HG02610 (cell line): ENCODE measurements around the gene AGAP6.
"Not testable (repeated sequence)": the region's sequence is repeated elsewhere in the genome, so short reads cannot be mapped to it uniquely, and the experiment has no call there.

Experiments used
- ATAC-seq: cut with Tn5 transposase; IDR thresholded peaks from one replicate; pipeline ENCODE4 v1.9.1; 2021; ENCODE audit warnings: mild to moderate bottlenecking, moderate library complexity; ENCODE audit not compliant: unreplicated experiment

The AGAP6 gene

DNA sequence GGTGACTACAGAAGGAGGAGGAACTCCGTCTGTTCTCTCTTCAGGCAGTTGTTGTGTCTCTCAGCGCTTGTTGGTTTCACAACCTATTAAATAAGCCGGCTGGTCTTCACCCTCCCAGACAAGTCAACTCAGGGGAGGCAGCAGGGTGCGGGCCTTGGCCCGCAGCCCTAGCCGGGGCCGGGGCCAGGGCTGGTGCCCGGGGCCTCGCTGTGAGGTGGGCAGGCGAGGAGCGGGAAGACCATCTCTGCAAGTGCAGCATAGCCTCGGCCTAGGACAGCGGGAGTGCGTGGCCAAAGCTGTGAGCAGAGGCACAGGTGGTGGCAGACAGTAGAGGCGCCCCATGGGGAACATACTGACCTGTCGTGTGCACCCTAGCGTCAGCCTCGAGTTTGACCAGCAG lies at the start of gene AGAP6:
TSS of gene AGAP6 (plus strand) at position 31 of the 400 bp plus-strand sequence. CDS start at position 341, 310 bp downstream.
- ATAC-seq = not testable (repeated sequence)

DNA sequence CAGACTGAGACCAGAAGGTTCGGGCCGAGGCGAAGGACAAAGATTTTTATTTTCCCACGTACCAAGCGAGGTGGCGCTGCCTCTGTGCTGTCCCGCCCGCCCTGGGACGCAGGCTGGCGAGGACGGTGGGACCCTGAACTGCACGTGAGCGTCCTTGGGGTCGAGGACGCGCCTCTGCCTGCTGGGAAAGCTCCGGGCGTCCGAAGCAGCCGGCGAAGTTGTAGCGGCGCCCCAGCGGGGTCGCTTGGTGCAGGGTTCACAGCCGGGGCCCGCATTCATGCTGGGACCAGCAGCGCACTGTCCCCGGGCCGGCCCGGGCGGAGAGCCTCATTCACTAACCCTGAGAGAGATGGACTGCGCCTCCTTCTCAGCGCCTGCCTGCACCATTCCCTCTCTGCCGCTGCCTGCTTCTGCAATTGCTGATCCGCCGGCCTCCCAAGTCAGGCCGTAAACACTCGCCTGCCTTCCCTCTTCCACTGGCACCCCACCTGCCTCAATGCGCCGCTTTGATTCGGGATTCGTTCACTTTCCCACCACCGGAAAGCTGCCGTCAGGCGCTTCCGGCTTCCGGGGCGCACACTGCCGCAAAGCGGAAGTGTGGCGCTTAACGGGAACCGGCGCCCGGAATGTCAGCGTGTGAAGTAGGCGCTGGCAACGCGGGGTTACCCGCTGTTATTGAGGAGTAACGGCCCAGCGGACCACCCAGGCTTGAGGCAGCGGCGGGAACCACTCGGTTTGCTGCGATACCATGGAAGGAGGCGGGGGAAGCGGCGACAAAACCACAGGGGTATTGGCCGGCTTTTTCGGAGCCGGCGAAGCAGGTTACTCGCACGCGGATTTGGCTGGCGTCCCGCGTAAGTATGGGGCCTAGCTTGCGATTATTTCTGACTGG lies 46.5 kb upstream of the AGAP6 start, which contains the start of the genes PARG and TIMM23B:
TSS of gene PARG (minus strand) at position 581 of the 892 bp plus-strand sequence. CDS start at position 279, 302 bp downstream.
TSS of gene TIMM23B (plus strand) at position 607 of the 892 bp plus-strand sequence. CDS start at position 749, 142 bp downstream.
- peak; percentile 69 for ATAC-seq

DNA sequence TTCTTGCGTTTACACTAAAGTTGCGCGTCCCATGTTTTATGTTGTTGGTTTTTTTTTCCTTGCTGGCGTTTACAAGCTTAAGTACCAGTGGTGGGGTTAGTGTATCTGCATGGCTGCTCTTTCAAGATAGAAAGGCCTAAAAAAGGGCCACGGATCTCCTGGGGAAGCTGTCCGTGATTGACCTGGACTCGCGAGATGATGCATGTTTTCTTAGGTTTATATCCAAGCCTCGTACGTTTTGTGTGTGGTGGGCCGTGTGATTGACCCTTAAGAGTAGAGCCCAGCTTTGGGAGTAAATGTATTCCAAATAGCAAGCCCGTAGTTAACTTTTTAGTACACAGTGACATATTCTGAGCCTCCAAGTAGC lies 45.9 kb upstream of the AGAP6 start:
- ATAC-seq = peak; percentile 18

DNA sequence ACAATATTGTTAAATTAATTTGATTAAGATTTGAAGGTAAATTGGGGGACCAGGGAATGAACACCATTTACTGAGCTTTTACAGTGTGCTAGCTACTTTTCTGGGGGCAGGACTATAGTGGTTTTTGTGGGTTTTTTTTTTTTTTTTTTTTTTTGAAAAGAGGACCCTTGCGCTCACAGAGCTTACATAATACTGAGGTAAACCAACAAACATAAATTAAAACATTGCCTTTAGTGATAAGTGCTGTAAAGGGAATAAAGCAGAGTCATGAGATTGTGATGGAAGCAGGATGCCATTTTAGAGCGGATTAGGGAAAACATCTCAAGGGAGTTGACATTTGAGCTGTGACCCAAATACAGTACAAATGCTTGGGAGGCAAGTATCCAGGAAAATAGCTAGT lies 44.6 kb upstream of the AGAP6 start:
- not testable (repeated sequence) for ATAC-seq

DNA sequence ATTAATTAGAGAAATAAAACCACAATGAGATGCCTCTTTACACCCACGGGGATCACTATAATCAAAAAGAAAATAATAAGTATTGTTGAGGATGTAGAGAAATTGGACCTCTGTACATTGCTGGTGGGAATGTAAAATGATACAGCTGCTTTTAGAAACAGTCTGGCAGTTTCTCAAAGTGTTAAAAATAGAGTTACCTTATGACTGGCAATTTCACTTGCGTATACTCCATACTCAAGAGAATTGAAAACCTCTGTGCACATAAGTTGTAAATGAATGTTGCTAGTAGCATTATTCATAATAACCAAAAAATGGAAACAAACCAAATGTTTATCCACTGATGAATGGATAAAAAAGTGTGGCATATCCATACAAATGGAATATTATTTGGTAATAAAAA lies 40.1 kb upstream of the AGAP6 start:
- ATAC-seq = peak; percentile 92

DNA sequence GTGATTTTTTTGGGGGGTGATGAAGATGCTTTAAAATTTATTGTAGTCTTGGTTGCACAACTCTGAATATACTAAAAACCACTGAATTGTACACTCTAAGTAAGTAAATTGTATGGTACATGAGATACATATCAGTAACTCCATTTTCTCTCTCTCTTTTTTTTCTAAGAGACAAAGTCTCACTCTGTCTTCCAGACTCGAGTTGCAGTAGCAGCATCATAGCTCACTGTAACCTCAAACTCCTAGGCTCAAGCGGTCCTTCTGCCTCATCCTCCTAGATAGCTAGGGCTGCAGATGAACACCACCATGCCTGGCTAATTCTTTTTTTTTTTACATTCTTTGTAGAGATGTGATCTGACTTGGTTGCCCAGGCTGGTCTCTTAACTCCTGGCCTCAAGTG lies 39.5 kb upstream of the AGAP6 start:
- not testable (repeated sequence) for ATAC-seq

DNA sequence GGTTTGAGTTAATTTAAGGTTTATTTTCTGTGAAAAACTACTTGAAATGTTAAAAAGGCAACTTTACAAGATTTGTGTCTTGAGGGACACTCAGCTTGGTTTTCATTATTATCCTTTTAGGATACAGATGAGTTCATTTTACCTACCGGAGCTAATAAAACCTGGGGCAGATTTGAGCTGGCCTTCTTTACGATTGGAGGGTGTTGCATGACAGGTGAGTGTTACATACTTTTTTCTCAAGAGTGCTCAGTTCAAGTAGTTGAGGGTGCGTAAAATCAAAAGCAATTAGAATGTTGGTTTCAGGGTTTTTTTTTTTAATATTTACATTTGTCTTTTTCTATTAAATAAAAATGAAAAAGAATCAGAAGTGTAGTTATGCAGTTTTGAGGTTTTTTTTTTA lies 36.2 kb upstream of the AGAP6 start:
- ATAC-seq = not testable (repeated sequence)

DNA sequence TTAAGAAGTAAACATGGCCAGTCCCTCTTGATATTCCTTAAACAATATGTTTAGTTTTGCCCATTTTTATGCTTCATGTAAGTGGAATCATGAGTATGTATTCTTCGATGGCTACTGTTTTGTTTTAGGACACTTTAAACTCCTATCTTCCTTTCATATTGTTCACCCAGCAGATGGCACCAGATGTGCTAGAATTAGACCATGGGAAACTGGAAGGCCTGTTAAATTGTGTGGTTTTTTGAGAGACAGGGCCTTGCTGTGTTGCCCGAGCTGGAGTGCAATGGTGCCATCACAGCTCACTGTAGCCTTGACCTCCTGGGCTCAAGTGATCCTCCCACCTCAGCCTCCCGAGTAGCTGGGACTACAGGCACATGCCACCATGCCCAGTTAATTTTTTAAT lies 35.1 kb upstream of the AGAP6 start:
- ATAC-seq = not testable (repeated sequence)

DNA sequence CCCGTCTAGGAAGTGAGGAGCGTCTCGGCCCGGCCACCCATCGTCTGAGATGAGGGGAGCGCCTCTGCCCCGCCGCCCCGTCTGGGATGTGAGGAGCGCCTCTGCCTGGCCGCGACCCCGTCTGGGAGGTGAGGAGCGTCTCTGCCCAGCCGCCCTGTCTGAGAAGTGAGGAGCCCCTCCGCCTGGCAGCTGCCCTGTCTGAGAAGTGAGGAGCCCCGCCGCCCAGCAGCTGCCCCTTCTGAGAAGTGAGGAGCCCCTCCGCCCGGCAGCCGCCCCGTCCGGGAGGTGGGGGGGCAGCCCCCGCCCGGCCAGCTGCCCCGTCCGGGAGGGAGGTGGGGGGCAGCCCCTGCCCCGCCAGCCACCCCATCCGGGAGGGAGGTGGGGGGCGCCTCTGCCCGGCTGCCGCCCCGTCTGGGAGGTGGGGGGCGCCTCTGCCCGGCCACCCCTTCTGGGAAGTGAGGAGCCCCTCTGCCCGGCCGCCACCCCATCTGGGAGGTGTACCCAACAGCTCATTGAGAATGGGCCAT lies 17.8 kb upstream of the AGAP6 start:
- not testable (repeated sequence) for ATAC-seq

DNA sequence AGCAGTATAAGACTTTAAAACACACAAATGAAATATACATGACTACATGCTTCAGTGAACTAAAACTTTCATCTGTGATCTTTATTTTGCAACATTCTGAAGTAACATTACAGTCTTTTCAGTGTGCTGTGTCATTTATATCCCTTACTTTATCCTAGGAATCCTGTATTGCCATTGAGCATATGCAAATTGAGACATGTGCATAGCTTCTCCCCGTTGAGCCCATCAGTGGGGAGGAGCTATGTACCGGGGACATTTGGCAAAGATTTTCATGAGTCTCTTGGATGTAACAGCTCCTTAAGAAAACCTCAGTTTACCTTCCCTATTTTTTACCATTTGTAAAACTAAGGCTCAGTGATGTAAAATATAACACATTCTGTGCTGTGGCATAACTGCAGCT lies 16.7 kb upstream of the AGAP6 start:
- not testable (repeated sequence) for ATAC-seq

DNA sequence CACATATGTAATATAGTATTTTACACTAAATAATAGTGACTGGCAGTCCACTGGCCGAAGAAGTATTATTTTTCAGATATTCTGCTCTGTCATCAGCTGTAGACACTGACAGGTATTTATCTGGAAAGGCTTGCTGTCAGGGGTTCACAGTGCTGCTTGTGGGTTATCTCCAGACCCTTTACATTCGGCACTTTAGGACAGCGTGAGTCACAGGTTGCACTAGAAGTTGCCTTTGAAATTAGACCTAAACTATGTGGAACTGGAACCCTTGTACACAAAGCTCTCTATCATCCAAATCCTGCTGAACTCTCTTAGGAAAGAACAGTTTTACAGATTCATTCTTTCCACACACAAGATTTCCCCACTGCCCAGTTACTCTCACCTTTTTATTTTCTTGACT lies 16.1 kb upstream of the AGAP6 start:
- not testable (repeated sequence) for ATAC-seq

DNA sequence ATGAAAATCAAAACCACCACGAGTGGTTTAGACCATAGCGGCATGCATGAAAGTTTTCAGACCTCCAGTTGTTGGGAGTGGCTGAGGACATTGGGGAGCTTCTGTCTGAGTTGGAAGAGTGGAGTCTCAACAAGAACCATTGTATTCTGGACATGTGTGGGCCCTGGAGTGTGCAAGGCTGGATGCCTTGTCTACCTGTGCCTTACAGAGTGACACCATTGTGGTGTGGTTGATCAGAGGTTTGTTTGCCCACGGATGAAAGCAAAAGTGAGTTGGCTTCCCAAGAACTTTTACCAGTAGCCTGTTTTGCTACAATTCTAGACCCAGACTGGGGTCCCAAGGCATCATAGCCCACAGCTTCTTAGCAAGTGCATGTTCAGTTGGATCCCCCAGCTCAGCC lies 10.4 kb upstream of the AGAP6 start:
- not testable (repeated sequence) for ATAC-seq

DNA sequence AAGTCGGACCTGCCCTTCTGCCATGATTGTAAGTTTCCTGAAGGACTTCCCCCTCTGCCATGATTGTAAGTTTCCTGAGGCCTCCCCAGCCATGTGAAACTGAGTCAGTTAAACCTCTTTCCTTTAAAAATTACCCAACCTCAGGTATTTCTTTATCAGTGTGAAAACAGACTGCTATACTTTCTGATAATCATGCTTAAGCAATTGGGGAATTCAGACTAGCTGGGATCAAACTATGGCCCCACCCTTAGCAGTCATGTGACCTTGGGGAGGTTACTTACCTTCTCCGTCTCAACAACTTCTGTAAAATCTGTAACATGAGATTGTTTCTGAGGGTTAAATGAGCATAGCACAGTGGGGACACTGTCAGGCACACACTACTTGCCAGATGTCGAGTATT lies 999 bp upstream of the AGAP6 start:
- ATAC-seq = not testable (repeated sequence)

DNA sequence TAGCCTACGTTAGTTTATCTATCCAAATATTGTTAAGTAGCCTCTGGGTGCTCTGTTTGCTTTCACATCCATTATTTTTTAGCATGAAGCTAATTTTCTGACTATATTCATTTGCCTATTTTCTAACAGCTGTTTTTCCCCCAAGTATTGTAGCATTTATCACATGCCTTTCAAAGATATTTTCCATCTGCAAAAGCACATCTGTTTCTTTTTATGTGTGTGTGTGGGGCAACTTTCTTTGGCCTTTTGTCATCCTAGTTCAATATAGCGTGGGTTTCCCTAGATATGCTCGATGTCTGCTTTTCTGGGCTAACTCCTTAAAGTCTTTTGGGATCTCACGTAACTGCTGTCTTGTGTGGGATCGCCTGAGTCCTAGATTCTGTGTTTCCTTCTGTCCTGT lies 7.1 kb downstream of the AGAP6 start:
- not testable (repeated sequence) for ATAC-seq

DNA sequence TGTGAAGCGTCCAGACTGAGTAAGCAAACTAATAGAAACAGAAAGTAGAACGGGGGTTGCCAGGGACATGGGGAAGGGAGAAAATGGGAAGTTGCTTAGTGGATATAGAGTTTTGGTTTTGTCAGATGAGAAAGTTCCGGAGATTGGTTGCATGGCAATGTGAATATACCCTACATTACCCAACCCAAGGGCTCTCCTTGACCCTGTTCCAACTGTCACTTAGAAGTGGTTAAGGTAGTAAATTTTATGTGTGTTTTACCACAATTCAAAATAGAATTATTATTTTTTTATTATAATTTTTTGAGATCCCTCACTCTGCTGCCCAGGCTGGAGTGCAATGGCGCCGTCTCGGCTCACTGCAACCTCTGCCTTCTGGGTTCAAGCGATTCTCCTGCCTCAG lies 25.8 kb downstream of the AGAP6 start:
- ATAC-seq = not testable (repeated sequence)

DNA sequence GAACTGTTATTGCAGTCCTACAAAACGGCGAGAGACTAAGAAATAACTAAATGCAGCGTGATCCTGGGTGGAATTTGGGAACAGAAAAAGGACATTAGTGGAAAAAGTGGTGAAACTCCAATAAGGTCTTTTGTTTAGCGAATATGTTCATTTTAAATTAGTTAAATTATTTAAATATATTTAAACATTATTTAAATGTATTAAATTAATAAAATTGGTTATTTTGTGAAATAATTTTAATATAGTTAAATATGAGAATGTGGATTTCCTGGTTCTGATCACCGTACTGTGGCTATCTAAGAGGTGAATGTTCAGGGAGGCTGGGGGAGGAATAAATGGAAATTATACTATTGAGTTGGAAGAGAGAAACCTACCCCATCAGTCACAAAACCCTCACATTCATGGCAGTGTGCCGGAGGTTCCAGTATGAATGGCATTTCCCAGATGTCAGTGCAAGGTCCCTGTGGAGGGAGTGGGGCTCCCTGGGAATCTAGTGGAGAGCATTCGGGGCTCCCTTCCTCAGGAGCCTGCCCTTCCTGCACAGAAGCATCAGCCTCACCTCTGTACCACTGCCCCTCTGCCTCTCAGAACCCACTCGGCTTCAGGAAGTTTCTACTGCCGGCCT lies 27.5 kb downstream of the AGAP6 start:
- not testable (repeated sequence) for ATAC-seq

DNA sequence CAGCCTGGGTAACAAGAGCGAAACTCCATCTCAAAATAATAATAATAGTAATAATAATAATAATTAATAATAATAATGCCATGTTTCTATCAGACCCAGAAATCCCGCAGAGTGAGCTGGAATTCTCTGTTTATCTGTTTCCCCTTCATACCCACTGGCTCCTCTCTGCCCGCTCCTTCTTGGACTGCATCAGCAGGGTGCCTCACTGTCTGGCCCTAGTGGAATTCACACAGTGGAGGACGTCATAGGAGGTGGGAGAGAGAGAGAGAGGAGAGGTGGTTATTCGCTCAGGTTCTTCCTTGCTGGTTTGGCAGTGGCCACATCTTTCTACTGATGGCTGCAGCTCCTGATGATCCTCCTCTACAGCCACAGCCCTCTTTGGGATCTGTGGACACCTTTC lies 28.7 kb downstream of the AGAP6 start:
- not testable (repeated sequence) for ATAC-seq

DNA sequence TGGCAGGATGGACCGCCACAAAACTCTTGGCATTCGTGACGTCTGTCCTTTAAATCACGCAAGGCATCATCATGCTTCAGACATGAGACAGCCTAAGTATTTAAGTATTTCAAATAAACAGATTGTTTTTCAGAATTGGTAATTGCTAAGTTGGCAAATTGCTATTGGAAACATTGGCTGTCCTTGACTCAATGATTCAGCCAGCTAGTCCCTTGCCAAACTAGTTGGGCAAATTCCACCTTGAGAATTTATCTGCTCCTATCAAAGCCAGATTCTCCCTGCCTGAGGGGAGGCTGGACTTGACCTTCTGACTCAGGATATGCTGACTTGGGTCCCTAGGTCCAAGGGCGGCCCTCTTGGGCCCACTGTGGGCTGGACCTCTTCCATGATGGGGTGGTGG lies 29.4 kb downstream of the AGAP6 start:
- not testable (repeated sequence) for ATAC-seq

DNA sequence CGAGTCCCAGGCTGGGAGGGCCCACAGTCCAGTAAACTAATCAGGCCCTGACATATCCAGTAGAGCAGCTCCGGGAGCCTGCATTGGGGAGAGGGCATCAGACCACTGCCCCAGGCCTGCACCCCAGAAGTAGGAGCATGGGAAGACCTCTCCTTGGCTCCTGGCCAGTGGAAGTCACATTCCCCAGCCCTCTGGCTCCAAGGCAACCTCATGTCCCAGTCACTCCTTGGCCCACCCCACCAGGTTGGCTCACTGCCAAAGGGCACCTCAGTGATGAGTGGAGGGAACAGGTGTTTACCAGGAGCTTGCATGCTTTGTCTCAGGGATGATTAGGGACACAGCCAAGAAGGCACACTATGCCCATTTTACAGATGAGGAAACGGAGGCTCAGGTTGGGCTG lies 31.1 kb downstream of the AGAP6 start:
- ATAC-seq = not testable (repeated sequence)

DNA sequence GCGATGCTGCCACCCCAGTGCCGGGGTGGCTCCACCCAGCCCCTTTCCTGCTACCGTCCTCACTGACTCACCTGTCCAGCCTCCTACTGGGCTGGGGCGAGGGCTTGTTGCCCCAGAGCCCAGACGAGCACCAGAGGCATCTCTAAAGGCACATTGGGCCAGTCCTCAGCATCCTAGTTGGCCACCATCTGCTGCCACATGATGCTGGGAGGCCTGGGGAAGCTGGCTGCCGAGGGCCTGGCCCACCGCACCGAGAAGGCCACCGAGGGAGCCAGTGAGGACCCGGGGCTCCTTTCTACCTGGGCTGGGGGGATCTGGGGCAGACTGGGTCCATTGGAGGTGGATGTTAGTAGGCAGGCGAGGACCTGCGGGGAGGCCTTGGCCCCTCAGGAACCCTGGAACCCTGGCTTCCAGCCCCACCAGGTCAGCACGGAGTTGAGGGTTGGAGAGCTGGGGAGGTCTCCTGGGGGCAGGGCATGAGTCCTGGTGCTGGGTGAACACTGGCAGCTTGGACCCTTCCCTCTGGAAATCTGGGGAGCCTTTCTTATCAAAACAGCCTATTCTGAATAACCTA lies 32.3 kb downstream of the AGAP6 start:
- ATAC-seq = not testable (repeated sequence)

DNA sequence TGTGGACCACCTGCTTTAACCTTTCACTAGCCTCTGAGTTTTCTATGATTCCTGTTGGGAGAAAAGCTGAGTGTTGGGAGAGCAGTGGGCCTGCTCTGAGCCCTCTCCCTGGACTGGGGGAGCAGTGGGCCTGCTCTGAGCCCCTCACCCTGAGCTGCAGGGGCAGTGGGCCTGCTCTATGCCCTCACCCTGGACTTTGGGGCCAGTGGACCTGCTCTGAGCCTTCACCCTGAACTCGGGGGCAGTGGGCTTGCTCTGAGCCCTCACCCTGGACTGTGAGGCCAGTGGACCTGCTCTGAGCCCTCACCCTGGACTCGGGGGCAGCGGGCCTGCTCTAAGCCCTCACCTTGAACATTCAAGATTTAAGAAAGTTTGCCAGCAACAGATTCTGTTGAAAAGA lies 33.4 kb downstream of the AGAP6 start:
- ATAC-seq = no peak
